CD14-positive monocyte (primary cell): ENCODE measurements around the gene SLC26A1. TPM values are rescaled to one million over a fixed set of nuclear protein-coding genes. Genes with fewer than 3 reads are reported as not detected.

Experiments used
- DNase-seq, 3 donors: peaks; one replicate each; pipeline ENCODE4 v3.0.0-alpha.2; 2011 to 2022
- H2AFZ ChIP-seq: 2 replicates; pipeline ENCODE4 v1.6.0; 2012; ENCODE audit warnings: mild to moderate bottlenecking, low read depth, low read length, inconsistent platforms; ENCODE audit not compliant: insufficient read depth, poor library complexity, severe bottlenecking
- H3K27ac ChIP-seq, 2 donors: 1 replicate in 1 of 2; 2 replicates in 1 of 2; pipeline ENCODE4 v1.5.1; 2012 to 2013; ENCODE audit warnings: low read length in 2 of 2, control low read depth in 1 of 2, inconsistent platforms in 1 of 2, low read depth in 1 of 2, mild to moderate bottlenecking in 1 of 2
- H3K27me3 ChIP-seq, 2 donors: one replicate each; pipeline versions ENCODE4 v1.6.0 to v1.6.1; 2011 to 2013; ENCODE audit warnings: low read length in 2 of 2; ENCODE audit not compliant: control insufficient read depth in 2 of 2, insufficient read depth in 2 of 2
- H3K36me3 ChIP-seq, 2 donors: replicated peaks in 1 of 2; 1 replicate in 1 of 2; 2 replicates in 1 of 2; pipeline versions ENCODE4 v1.5.1 to v1.6.1; 2012 to 2013; ENCODE audit warnings: low read length in 2 of 2, control low read depth in 1 of 2, inconsistent platforms in 1 of 2, mild to moderate bottlenecking in 1 of 2; ENCODE audit not compliant: insufficient read depth in 2 of 2, control insufficient read depth in 1 of 2
- H3K4me1 ChIP-seq, 2 donors: 1 replicate in 1 of 2; 2 replicates in 1 of 2; pipeline versions ENCODE4 v1.5.1 to v1.6.1; 2012 to 2013; ENCODE audit warnings: low read length in 2 of 2, control low read depth in 1 of 2, inconsistent platforms in 1 of 2, mild to moderate bottlenecking in 1 of 2, moderate library complexity in 1 of 2; ENCODE audit not compliant: insufficient read depth in 2 of 2, control insufficient read depth in 1 of 2
- H3K4me2 ChIP-seq: replicated peaks from 2 replicates; pipeline ENCODE3; 2012; ENCODE audit warnings: low read length, moderate library complexity, mild to moderate bottlenecking; ENCODE audit not compliant: poor library complexity, severe bottlenecking; ENCODE audit errors: extremely low read depth
- H3K4me3 ChIP-seq, 3 experiments: fragments of 200-600 bp in 1 of 3; sonication (generic) in 1 of 3; replicated peaks in 1 of 3; 1 replicate in 2 of 3; 2 replicates in 1 of 3; pipeline ENCODE4 v1.5.1; 2011 to 2013; ENCODE audit warnings: low read length in 3 of 3, mild to moderate bottlenecking in 3 of 3, control low read depth in 2 of 3, low read depth in 2 of 3, inconsistent platforms in 1 of 3, moderate library complexity in 1 of 3
- H3K79me2 ChIP-seq: 2 replicates; pipeline ENCODE4 v1.6.0; 2012; ENCODE audit warnings: mild to moderate bottlenecking, control low read depth, inconsistent platforms, low read length, moderate library complexity; ENCODE audit not compliant: insufficient read depth
- H3K9ac ChIP-seq: 2 replicates; pipeline ENCODE4 v1.6.0; 2017; ENCODE audit warnings: low read length, mild to moderate bottlenecking; ENCODE audit not compliant: insufficient read depth, poor library complexity, severe bottlenecking
- H3K9me3 ChIP-seq, 2 donors: replicated peaks in 1 of 2; 1 replicate in 1 of 2; 2 replicates in 1 of 2; pipeline versions ENCODE4 v1.5.1 to v1.6.1; 2012 to 2013; ENCODE audit warnings: low read length in 2 of 2, control low read depth in 1 of 2; ENCODE audit not compliant: control insufficient read depth in 1 of 2, insufficient read depth in 1 of 2
- H4K20me1 ChIP-seq: 2 replicates; pipeline ENCODE4 v1.6.0; 2012; ENCODE audit warnings: mild to moderate bottlenecking, low read length, control low read depth, moderate library complexity; ENCODE audit not compliant: insufficient read depth
- H3K27ac Mint-ChIP-seq, 7 donors: one replicate each; pipeline ENCODE4 v1.8.0; 2020; ENCODE audit warnings: mild to moderate bottlenecking in 7 of 7, mixed read lengths in 7 of 7, moderate library complexity in 6 of 7, inconsistent platforms in 2 of 7
- H3K27me3 Mint-ChIP-seq, 3 donors: one replicate each; pipeline ENCODE4 v1.8.0; 2021 to 2022; ENCODE audit warnings: low read depth in 3 of 3, mild to moderate bottlenecking in 3 of 3, mixed read lengths in 3 of 3, moderate library complexity in 3 of 3, inconsistent platforms in 1 of 3
- H3K36me3 Mint-ChIP-seq, 2 donors: one replicate each; pipeline ENCODE4 v1.8.0; 2020; ENCODE audit warnings: mixed read lengths in 2 of 2, inconsistent platforms in 1 of 2, mild to moderate bottlenecking in 1 of 2
- H3K4me1 Mint-ChIP-seq: one replicate; pipeline ENCODE4 v1.8.0; 2020; ENCODE audit warnings: mild to moderate bottlenecking, mixed read lengths
- H3K4me3 Mint-ChIP-seq, 2 donors: one replicate each; pipeline ENCODE4 v1.8.0; 2020; ENCODE audit warnings: mild to moderate bottlenecking in 2 of 2, mixed read lengths in 2 of 2, moderate library complexity in 1 of 2
- H3K9me3 Mint-ChIP-seq, 7 donors: one replicate each; pipeline ENCODE4 v1.8.0; 2020 to 2022; ENCODE audit warnings: mixed read lengths in 7 of 7, mild to moderate bottlenecking in 6 of 7, moderate library complexity in 6 of 7, inconsistent platforms in 2 of 7
- WGBS: methylation state at CpG from one replicate; pipeline ENCODE4 v1.1.5; 2013; ENCODE audit warnings: missing lambda C conversion rate; ENCODE audit not compliant: insufficient coverage; 5-methylcytosine and 5-hydroxymethylcytosine counted together
- intact Hi-C, 2 donors: fragments of 100-400 bp; cut with micrococcal nuclease; formaldehyde crosslinking; loops; one replicate each; pipeline versions ENCODE4 v1.15.0 to v1.15.1; 2023
- polyA plus RNA-seq, 3 donors: library from polyadenylated mRNA; depleted of rRNA in 1 of 3; unstranded in 2 of 3; stranded (reverse) in 1 of 3; fragments of 300-500 nt in 2 of 3; fragments of >200 nt in 1 of 3; fragmentation: Illumina TruSeq in 2 of 3; gene quantifications; 1 replicate in 2 of 3; 2 replicates in 1 of 3; pipeline ENCODE4 v1.2.3, GENCODE V29; 2012 to 2021
- TF ChIP-seq, protein P1 (sequence below): fragments of 200-600 bp; IDR thresholded peaks from one replicate; pipeline ENCODE4 v1.8.0; 2022; ENCODE audit warnings: antibody characterized with exemption, mild to moderate bottlenecking

SLC26A1 gene
- polyA plus RNA-seq, 3 donors: 0.16 to 0.37 (median 0.18) TPM

DNA sequence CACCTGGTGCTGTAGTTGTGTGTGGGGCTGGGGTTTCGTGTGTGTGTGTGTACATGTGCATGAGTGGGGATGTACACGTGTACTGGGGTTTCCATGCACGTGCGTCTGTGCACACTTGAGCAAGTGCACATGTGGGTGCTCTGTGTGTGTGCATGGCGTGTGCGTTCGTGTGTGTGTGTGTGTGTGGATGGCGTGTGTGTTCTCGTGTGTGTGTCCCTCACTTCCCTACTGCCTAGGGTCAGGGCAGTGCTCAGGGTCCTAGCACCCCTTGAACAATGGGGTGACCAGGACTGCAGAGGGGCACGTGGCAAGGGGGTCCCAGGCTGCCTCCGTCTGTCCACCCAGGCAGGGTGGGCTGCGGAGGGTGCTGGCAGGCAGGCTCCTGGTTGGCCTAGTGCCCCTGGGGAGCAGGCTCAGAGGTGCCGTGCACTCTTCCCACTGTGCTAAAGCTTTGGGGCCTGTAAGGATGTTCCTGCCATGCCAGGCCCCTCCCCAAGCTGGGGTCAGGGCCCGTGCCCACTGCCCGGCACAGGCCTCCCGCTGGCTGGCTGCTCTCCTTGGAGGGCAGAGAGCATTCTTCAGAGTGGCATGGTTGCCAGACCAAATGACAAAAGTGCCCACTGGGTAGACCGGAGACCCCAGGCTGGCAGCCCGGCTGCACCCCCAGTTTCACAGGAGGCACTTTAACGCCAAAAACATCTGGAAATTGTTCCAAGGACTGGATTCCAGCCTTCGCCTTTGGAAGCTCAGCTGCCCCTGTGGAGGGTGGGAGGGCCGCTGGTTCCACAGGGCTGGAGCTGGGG is 47.3 kb upstream of the SLC26A1 start:
- peaks cover 12% of the 10 kb centered on the region for H3K4me1 Mint-ChIP-seq
- Histone ChIP-seq H2AFZ (no peak overlapping the region), H3K4me2 (no peak overlapping the region), H3K79me2 (no peaks in the 10 kb centered on the region), H4K20me1 (no peaks in the 10 kb centered on the region), H3K9me3 (no peaks in the 10 kb centered on the region), H3K36me3 (no peaks in the 10 kb centered on the region), H3K27ac (no peak overlapping the region), H3K4me1 (peaks cover 14 to 17% of the 10 kb centered on the region in 2 donors), H3K27me3 (peaks cover 0 to 9% of the 10 kb centered on the region in 2 donors), H3K9ac (no peak overlapping the region), H3K4me3 (no peak overlapping the region)
- peak overlapping the region in 2 of 7 donors; percentile 23 to 68 for H3K27ac Mint-ChIP-seq
- TF ChIP-seq, protein P1, sequence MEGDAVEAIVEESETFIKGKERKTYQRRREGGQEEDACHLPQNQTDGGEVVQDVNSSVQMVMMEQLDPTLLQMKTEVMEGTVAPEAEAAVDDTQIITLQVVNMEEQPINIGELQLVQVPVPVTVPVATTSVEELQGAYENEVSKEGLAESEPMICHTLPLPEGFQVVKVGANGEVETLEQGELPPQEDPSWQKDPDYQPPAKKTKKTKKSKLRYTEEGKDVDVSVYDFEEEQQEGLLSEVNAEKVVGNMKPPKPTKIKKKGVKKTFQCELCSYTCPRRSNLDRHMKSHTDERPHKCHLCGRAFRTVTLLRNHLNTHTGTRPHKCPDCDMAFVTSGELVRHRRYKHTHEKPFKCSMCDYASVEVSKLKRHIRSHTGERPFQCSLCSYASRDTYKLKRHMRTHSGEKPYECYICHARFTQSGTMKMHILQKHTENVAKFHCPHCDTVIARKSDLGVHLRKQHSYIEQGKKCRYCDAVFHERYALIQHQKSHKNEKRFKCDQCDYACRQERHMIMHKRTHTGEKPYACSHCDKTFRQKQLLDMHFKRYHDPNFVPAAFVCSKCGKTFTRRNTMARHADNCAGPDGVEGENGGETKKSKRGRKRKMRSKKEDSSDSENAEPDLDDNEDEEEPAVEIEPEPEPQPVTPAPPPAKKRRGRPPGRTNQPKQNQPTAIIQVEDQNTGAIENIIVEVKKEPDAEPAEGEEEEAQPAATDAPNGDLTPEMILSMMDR: no peak
- no peaks in the 10 kb centered on the region for H3K9me3 Mint-ChIP-seq
- DNase-seq: no peak
- intact Hi-C loops: loop anchor here in 1 of 2 donors (5.0 kb wide), 1 partner anchor 42 kb away; no protein-coding TSS in a partner anchor
- WGBS: 92% methylated on average over 20 of the region's 21 CpGs
- H3K36me3 Mint-ChIP-seq: no peaks in the 10 kb centered on the region
- H3K27me3 Mint-ChIP-seq: peaks cover 0 to 22% (median 11%) of the 10 kb centered on the region in 3 donors
- no peak overlapping the region for H3K4me3 Mint-ChIP-seq

DNA sequence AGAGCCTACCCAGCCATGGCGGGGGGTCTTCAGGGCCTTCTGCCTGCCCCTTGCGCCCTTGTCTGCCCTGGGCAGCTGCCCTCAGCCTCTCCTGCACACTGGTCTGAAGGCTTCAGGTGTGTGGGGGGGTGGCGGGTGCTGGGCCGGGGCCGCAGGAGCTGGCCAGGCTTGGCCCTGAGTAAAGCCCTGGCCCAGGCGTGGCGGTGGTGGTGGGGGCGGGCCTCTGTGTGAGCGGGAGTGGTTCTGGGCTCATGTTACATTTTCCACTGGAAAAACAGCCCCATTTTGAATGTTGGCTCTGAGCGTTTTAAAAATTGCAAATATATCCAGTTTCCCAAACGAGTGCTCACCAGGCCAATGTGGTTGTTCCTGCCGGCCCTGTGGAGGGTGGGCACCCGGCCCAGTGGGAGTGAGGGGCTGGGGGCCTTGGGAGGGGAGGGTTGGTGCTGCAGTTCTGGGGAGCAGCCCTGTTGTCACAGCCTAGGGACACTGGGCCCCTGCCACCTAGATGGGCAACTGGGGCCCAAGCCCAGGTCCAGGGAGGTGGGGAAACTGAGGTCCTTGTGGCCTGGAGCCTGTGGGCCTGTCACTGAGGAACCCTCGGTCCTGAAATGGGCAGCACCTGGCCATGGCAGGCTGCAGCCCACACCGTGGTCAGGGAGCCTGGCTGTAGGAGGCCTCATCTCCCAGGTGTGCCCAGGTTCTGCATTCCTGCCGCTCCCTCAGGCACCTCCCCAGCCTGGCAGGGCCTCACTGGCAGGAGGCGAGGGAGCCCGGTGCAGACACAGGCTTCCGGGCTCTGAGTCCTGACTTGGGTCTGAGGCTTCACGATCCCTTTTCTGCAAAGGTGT is 46.5 kb upstream of the SLC26A1 start:
- H3K4me1 ChIP-seq: peaks cover 14 to 17% of the 10 kb centered on the region in 2 donors
- H3K27me3 ChIP-seq: peaks cover 0 to 7% of the 10 kb centered on the region in 2 donors
- no peaks in the 10 kb centered on the region for H3K9me3 ChIP-seq
- no peak for DNase-seq
- Mint-ChIP-seq H3K9me3 (no peaks in the 10 kb centered on the region), H3K4me3 (no peak overlapping the region), H3K27ac (peak overlapping the region in 1 of 7 donors; percentile 23), H3K27me3 (peaks cover 0 to 15% (median 3%) of the 10 kb centered on the region in 3 donors), H3K4me1 (peaks cover 12% of the 10 kb centered on the region), H3K36me3 (no peaks in the 10 kb centered on the region)
- TF ChIP-seq, protein P1: no peak
- 92% methylated on average over 17 of the region's 20 CpGs for WGBS
- H2AFZ ChIP-seq: no peak overlapping the region
- no peaks in the 10 kb centered on the region for H3K36me3 ChIP-seq
- no peaks in the 10 kb centered on the region for H3K79me2 ChIP-seq
- intact Hi-C loops: loop anchor here in 1 of 2 donors (5.0 kb wide), 1 partner anchor 43 kb away; no protein-coding TSS in a partner anchor
- no peak overlapping the region for H3K9ac ChIP-seq
- no peak overlapping the region for H3K27ac ChIP-seq
- no peaks in the 10 kb centered on the region for H4K20me1 ChIP-seq
- no peak overlapping the region for H3K4me2 ChIP-seq
- no peak overlapping the region for H3K4me3 ChIP-seq
